H9 (cell line): ENCODE measurements around the gene KRT32. TPM values are rescaled to one million over a fixed set of nuclear protein-coding genes. Genes with fewer than 3 reads are reported as not detected.

Experiments used
- DNase-seq: peaks from one replicate; pipeline ENCODE4 v3.0.0-alpha.2; 2017
- H2AFZ ChIP-seq: one replicate; pipeline ENCODE4 v1.6.1; 2013; ENCODE audit warnings: mild to moderate bottlenecking, low read length, control low read depth, moderate library complexity
- H2AK5ac ChIP-seq: 2 replicates; pipeline ENCODE4 v1.6.1; 2013; ENCODE audit warnings: low read length, control low read depth, mixed read lengths; ENCODE audit not compliant: insufficient read length
- H2BK120ac ChIP-seq: one replicate; pipeline ENCODE4 v1.6.1; 2013; ENCODE audit warnings: low read depth, mild to moderate bottlenecking, low read length, control low read depth, inconsistent platforms; ENCODE audit not compliant: poor library complexity, severe bottlenecking
- H2BK12ac ChIP-seq: 2 replicates; pipeline ENCODE4 v1.6.1; 2013; ENCODE audit warnings: low read length, control low read depth, mixed read lengths, low read depth; ENCODE audit not compliant: insufficient read length
- H2BK15ac ChIP-seq: 2 replicates; pipeline ENCODE4 v1.6.1; 2013; ENCODE audit warnings: low read depth, low read length, control low read depth
- H2BK20ac ChIP-seq: one replicate; pipeline ENCODE4 v1.6.1; 2013; ENCODE audit warnings: low read depth, mild to moderate bottlenecking, low read length, control low read depth, inconsistent platforms; ENCODE audit not compliant: poor library complexity, severe bottlenecking
- H2BK5ac ChIP-seq: 2 replicates; pipeline ENCODE4 v1.6.1; 2013; ENCODE audit warnings: low read length, control low read depth, mixed read lengths; ENCODE audit not compliant: insufficient read length
- H3K14ac ChIP-seq: 2 replicates; pipeline ENCODE4 v1.6.1; 2013; ENCODE audit warnings: low read length, control low read depth; ENCODE audit not compliant: insufficient read depth
- H3K18ac ChIP-seq: 2 replicates; pipeline ENCODE4 v1.6.1; 2013; ENCODE audit warnings: low read depth, mild to moderate bottlenecking, mixed read lengths, low read length, control low read depth; ENCODE audit not compliant: insufficient read length
- H3K23ac ChIP-seq: 2 replicates; pipeline ENCODE4 v1.6.1; 2013; ENCODE audit warnings: low read length, control low read depth, mixed read lengths, low read depth; ENCODE audit not compliant: insufficient read length
- H3K23me2 ChIP-seq: 2 replicates; pipeline ENCODE4 v1.6.1; 2013; ENCODE audit warnings: low read depth, mild to moderate bottlenecking, mixed read lengths, low read length, control low read depth; ENCODE audit not compliant: insufficient read length, poor library complexity, severe bottlenecking
- H3K27ac ChIP-seq: 2 replicates; pipeline ENCODE4 v1.5.1; 2013; ENCODE audit warnings: low read length, control low read depth, mixed read lengths, low read depth; ENCODE audit not compliant: insufficient read length
- H3K27me3 ChIP-seq: 2 replicates; pipeline ENCODE4 v1.6.1; 2013; ENCODE audit warnings: low read length, control low read depth, inconsistent platforms; ENCODE audit not compliant: insufficient read depth
- H3K4ac ChIP-seq: 2 replicates; pipeline ENCODE4 v1.6.1; 2013; ENCODE audit warnings: low read depth, mild to moderate bottlenecking, control low read depth, inconsistent platforms, low read length, moderate library complexity
- H3K4me1 ChIP-seq: 2 replicates; pipeline ENCODE4 v1.6.1; 2013; ENCODE audit warnings: low read length, control low read depth, inconsistent platforms; ENCODE audit not compliant: insufficient read depth
- H3K4me2 ChIP-seq: 2 replicates; pipeline ENCODE4 v1.6.1; 2013; ENCODE audit warnings: low read length, control low read depth, mixed read lengths; ENCODE audit not compliant: insufficient read length, insufficient read depth
- H3K56ac ChIP-seq: 2 replicates; pipeline ENCODE4 v1.6.1; 2013; ENCODE audit warnings: low read depth, mild to moderate bottlenecking, mixed read lengths, low read length, control low read depth; ENCODE audit not compliant: insufficient read length
- H3K79me1 ChIP-seq: 2 replicates; pipeline ENCODE4 v1.6.1; 2013; ENCODE audit warnings: low read depth, mild to moderate bottlenecking, moderate library complexity, low read length, control low read depth, inconsistent platforms; ENCODE audit not compliant: insufficient read depth, poor library complexity, severe bottlenecking
- H3K79me2 ChIP-seq: 2 replicates; pipeline ENCODE4 v1.6.1; 2013; ENCODE audit warnings: low read length, control low read depth, inconsistent platforms; ENCODE audit not compliant: insufficient read depth
- H3K9ac ChIP-seq: 2 replicates; pipeline ENCODE4 v1.6.1; 2013; ENCODE audit warnings: low read length, control low read depth, mixed read lengths; ENCODE audit not compliant: insufficient read length; ENCODE audit errors: extremely low read depth
- H3K9me3 ChIP-seq: one replicate; pipeline ENCODE4 v1.6.1; 2013; ENCODE audit warnings: low read depth, low read length, inconsistent platforms; ENCODE audit not compliant: control insufficient read depth
- H3T11ph ChIP-seq: one replicate; pipeline ENCODE4 v1.6.1; 2013; ENCODE audit warnings: mild to moderate bottlenecking, low read length, control low read depth, inconsistent platforms
- H4K20me1 ChIP-seq: one replicate; pipeline ENCODE4 v1.6.1; 2013; ENCODE audit not compliant: control insufficient read depth, insufficient read length, insufficient read depth
- H4K5ac ChIP-seq: 2 replicates; pipeline ENCODE4 v1.6.1; 2013; ENCODE audit warnings: low read depth, mild to moderate bottlenecking, mixed read lengths, low read length, control low read depth; ENCODE audit not compliant: insufficient read length
- H4K8ac ChIP-seq: replicated peaks from 2 replicates; pipeline ENCODE4 v1.6.1; 2013; ENCODE audit warnings: low read length, control low read depth, mixed read lengths, low read depth; ENCODE audit not compliant: insufficient read length
- H4K91ac ChIP-seq: 2 replicates; pipeline ENCODE4 v1.6.1; 2013; ENCODE audit warnings: low read depth, mild to moderate bottlenecking, moderate library complexity, mixed read lengths, low read length, control low read depth; ENCODE audit not compliant: insufficient read length
- H3K27ac Mint-ChIP-seq, 3 experiments: 2 replicates in 2 of 3; 3 replicates in 1 of 3; pipeline ENCODE4 v1.8.0; 2020 to 2021; ENCODE audit warnings: mixed read lengths in 3 of 3, mild to moderate bottlenecking in 1 of 3, moderate library complexity in 1 of 3
- H3K27me3 Mint-ChIP-seq: 2 replicates; pipeline ENCODE4 v1.8.0; 2021; ENCODE audit warnings: low read depth, mild to moderate bottlenecking, moderate library complexity, mixed read lengths
- H3K36me3 Mint-ChIP-seq, 3 experiments: 2 replicates in 2 of 3; 3 replicates in 1 of 3; pipeline ENCODE4 v1.8.0; 2020 to 2021; ENCODE audit warnings: low read depth in 3 of 3, mixed read lengths in 3 of 3; ENCODE audit not compliant: insufficient read depth in 1 of 3
- H3K4me1 Mint-ChIP-seq, 2 experiments: 2 replicates each; pipeline ENCODE4 v1.8.0; 2020; ENCODE audit warnings: mixed read lengths in 2 of 2
- H3K4me3 Mint-ChIP-seq, 2 experiments: 2 replicates in 1 of 2; 3 replicates in 1 of 2; pipeline ENCODE4 v1.8.0; 2020 to 2021; ENCODE audit warnings: mild to moderate bottlenecking in 2 of 2, mixed read lengths in 2 of 2, moderate library complexity in 1 of 2
- H3K9me3 Mint-ChIP-seq, 2 experiments: 2 replicates in 1 of 2; 3 replicates in 1 of 2; pipeline ENCODE4 v1.8.0; 2020; ENCODE audit warnings: mild to moderate bottlenecking in 2 of 2, mixed read lengths in 2 of 2, moderate library complexity in 1 of 2
- WGBS: extraction: QIAGEN DNeasy Blood & Tissue Kit; methylation state at CpG from one replicate; pipeline ENCODE4 v1.1.7; 2013; ENCODE audit warnings: missing lambda C conversion rate, low lambda C conversion rate, mixed read lengths; ENCODE audit not compliant: insufficient read length; ENCODE audit errors: extremely low coverage; 5-methylcytosine and 5-hydroxymethylcytosine counted together
- total RNA-seq: library from RNA; stranded (reverse); gene quantifications from 2 replicates; pipeline ENCODE4 v1.2.1, GENCODE V29; 2021
- TF ChIP-seq, protein P1 (sequence below): fragments of 200-600 bp; sonication (generic); conservative IDR thresholded peaks from 3 replicates; pipeline ENCODE4 v1.8.0; 2021; ENCODE audit warnings: antibody characterized with exemption, mild to moderate bottlenecking

KRT32 gene
- total RNA-seq, 1 experiment from 2014 or later, result not detected

DNA sequence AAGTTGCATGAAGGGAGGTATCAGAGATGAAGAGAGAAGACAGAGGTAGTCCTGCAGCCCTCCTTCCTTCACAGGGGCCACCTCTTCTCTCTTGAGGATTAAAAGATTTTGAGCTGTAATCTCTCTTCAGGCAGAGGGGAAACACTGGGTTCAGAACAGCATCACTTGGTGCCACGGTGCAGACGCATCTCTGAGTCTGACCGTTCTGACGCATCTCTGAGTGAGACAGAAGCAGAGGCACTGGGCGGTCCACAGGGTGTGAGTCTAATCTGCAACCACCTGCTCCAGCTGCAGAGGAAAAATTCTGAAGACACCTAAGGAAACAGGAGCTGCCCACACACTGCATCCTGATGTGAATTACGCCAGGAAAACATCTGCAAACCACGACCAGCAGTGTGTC, 37.5 kb downstream of the KRT32 start:
- Histone ChIP-seq H4K5ac (no peak overlapping the region), H3K27me3 (no peaks in the 10 kb centered on the region), H3T11ph (no peak overlapping the region), H3K14ac (no peak overlapping the region), H3K56ac (no peak overlapping the region), H3K79me2 (no peaks in the 10 kb centered on the region), H4K91ac (no peak overlapping the region), H3K4me2 (no peak overlapping the region), H3K9ac (no peak overlapping the region), H3K23me2 (no peaks in the 10 kb centered on the region), H3K9me3 (no peaks in the 10 kb centered on the region), H2BK5ac (no peak overlapping the region), H3K18ac (no peak overlapping the region), H4K20me1 (no peaks in the 10 kb centered on the region), H3K23ac (no peak overlapping the region), H4K8ac (no peak overlapping the region), H2AFZ (no peak overlapping the region), H3K4me1 (no peaks in the 10 kb centered on the region), H3K4ac (no peak overlapping the region), H2BK15ac (no peak overlapping the region), H3K27ac (no peak overlapping the region), H2BK120ac (no peak overlapping the region), H2BK20ac (no peak overlapping the region), H2BK12ac (no peak overlapping the region), H2AK5ac (no peak overlapping the region), H3K79me1 (no peaks in the 10 kb centered on the region)
- peaks cover 9 to 11% of the 10 kb centered on the region in 2 experiments for H3K4me1 Mint-ChIP-seq
- no peaks in the 10 kb centered on the region for H3K36me3 Mint-ChIP-seq
- no peak overlapping the region for H3K4me3 Mint-ChIP-seq
- TF ChIP-seq, protein P1, sequence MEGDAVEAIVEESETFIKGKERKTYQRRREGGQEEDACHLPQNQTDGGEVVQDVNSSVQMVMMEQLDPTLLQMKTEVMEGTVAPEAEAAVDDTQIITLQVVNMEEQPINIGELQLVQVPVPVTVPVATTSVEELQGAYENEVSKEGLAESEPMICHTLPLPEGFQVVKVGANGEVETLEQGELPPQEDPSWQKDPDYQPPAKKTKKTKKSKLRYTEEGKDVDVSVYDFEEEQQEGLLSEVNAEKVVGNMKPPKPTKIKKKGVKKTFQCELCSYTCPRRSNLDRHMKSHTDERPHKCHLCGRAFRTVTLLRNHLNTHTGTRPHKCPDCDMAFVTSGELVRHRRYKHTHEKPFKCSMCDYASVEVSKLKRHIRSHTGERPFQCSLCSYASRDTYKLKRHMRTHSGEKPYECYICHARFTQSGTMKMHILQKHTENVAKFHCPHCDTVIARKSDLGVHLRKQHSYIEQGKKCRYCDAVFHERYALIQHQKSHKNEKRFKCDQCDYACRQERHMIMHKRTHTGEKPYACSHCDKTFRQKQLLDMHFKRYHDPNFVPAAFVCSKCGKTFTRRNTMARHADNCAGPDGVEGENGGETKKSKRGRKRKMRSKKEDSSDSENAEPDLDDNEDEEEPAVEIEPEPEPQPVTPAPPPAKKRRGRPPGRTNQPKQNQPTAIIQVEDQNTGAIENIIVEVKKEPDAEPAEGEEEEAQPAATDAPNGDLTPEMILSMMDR, result no peak
- H3K9me3 Mint-ChIP-seq, result no peaks in the 10 kb centered on the region
- peaks cover 2% of the 10 kb centered on the region; the same call in 1 of the 2 replicates for H3K27me3 Mint-ChIP-seq
- no peak overlapping the region for H3K27ac Mint-ChIP-seq
- no peak for DNase-seq
- no CpG with 5 or more reads among the region's 7 CpGs for WGBS
